ENCODE measurements around the gene GAS7.

GAS7 gene

DNA sequence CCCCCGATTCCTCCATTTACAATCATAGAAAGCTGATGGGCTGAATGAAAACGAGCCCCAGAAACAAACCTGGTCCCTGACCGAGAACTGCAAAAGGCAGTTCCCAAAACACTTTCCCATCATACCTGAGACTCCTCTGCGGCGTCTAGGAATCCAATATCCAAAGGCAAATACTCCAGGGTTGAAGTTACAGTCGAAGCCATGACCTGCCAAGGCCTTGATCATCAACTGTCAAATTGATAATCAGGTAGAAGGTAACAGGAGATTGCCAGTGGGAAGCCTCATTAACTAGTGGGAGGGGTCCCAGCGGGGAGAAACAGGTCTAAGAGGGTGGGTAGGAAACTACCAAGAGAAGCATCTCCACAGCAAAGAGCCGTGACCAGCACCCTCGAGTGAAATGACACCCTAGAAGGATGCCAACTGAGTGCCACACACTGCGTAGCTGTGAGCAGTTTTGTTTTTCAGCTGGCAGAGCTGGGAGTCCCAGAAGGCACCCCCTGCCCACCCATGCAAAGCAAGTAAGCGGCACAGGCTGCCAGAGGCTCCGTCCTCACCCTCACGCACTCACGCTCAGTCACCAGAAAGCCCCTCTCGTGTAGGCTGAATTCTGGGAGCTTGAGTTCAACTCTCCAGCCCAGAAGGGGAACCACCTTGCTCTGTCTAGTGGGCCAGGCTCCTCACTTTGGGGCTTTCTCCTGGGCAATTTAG lies 146.1 kb downstream of the GAS7 start:
- no peak for TF ChIP-seq CTCF (IDR thresholded peaks at IDR 0.05; ENCODE audit: low read depth, low read length, missing control alignments)
- no peak overlapping the region for H3K27ac ChIP-seq
- no peaks in the 10 kb centered on the region for H3K36me3 ChIP-seq (replicated peaks)
- in situ Hi-C loops (cut with HindIII; ENCODE audit: low pct_ligation_motif_present, low sequenced_read_pairs) = no loop called here
- no peak for DNase-seq
- H3K27me3 ChIP-seq (replicated peaks) = no peaks in the 10 kb centered on the region
- no peak overlapping the region for H3K4me3 ChIP-seq (ENCODE audit: low read depth, low read length)

- DNase-seq = no peak
- in situ Hi-C loops (cut with HindIII; ENCODE audit: low pct_ligation_motif_present, low sequenced_read_pairs) = no loop called here
- H3K36me3 ChIP-seq (replicated peaks) = no peaks in the 10 kb centered on the region
- no peak overlapping the region for H3K4me3 ChIP-seq (ENCODE audit: low read depth, low read length)
- no peak overlapping the region for H3K27ac ChIP-seq
- no peaks in the 10 kb centered on the region for H3K27me3 ChIP-seq (replicated peaks)
- TF ChIP-seq CTCF (IDR thresholded peaks at IDR 0.05; ENCODE audit: low read depth, low read length, missing control alignments) = no peak
Measured at GRCh38 chr17:10051112-10051511, 147.3 kb downstream of the GAS7 start.

DNA sequence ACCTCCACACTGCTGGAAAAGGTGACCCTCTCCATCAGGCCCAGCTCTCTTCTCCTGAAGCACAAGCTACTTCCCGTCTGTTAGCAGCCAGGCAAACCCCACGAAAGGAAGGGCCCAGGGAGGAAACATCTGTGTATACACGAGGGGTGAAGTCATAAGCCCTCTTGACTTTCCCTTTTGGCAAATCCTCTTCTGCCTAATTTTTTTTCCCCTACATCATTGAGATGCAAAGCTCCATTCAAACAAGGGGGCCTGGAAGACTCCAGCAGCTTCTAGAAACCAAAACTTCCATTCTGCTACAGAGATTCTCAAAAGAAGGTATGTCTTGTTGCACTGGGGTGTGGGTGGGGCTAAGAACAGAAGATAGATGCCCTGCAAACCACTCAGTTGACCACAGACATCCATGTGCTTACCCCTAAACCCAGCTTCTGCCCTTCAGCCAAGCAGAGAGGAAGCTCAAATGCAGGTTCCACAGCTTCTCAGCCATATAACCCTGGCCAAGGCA lies 147.8 kb downstream of the GAS7 start:
- no peaks in the 10 kb centered on the region for H3K36me3 ChIP-seq (replicated peaks)
- H3K4me3 ChIP-seq (ENCODE audit: low read depth, low read length) = no peak overlapping the region
- no peaks in the 10 kb centered on the region for H3K27me3 ChIP-seq (replicated peaks)
- TF ChIP-seq CTCF (IDR thresholded peaks at IDR 0.05; ENCODE audit: low read depth, low read length, missing control alignments) = no peak
- in situ Hi-C loops (cut with HindIII; ENCODE audit: low pct_ligation_motif_present, low sequenced_read_pairs) = no loop called here
- H3K27ac ChIP-seq = no peak overlapping the region
- no peak for DNase-seq

DNA sequence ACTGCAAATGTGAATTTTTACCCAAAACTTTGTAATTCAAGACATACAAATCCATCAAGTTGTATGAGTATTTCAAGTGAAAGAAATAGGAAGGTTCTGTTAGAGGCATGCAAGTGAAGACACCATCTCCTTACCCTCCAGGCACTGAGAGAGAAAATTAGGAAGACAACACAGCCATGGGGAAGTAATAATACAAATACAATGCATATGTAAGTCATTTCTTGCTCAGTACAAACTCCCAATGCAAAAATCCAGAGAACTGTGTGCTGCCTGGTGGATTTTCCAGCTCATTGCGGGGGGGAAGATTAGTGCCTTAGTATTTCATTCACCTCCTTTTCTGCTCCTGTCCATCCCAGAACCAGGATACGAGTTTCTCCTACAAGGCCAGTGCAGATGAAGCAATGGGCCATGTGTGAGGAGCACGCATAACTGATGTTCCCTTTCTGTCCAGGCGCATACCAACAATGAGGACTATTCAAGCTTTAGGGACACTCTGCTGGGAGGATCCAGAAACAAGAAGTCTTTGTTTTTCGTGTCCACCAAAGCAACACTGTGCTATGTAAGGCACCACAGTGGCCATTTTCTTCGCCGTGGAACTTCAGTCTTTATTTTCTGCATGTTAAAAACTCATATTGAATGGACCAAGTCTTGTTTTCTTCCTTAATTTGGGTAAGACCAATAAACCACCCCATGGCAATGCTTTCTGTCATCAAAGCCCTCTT lies 149.6 kb downstream of the GAS7 start:
- DNase-seq = no peak
- Histone ChIP-seq H3K27ac (no peak overlapping the region), H3K36me3 (replicated peaks) (no peaks in the 10 kb centered on the region), H3K27me3 (replicated peaks) (no peaks in the 10 kb centered on the region), H3K4me3 (ENCODE audit: low read depth, low read length) (no peak overlapping the region)
- in situ Hi-C loops (cut with HindIII; ENCODE audit: low pct_ligation_motif_present, low sequenced_read_pairs) = no loop called here
- no peak for TF ChIP-seq CTCF (IDR thresholded peaks at IDR 0.05; ENCODE audit: low read depth, low read length, missing control alignments)

DNA sequence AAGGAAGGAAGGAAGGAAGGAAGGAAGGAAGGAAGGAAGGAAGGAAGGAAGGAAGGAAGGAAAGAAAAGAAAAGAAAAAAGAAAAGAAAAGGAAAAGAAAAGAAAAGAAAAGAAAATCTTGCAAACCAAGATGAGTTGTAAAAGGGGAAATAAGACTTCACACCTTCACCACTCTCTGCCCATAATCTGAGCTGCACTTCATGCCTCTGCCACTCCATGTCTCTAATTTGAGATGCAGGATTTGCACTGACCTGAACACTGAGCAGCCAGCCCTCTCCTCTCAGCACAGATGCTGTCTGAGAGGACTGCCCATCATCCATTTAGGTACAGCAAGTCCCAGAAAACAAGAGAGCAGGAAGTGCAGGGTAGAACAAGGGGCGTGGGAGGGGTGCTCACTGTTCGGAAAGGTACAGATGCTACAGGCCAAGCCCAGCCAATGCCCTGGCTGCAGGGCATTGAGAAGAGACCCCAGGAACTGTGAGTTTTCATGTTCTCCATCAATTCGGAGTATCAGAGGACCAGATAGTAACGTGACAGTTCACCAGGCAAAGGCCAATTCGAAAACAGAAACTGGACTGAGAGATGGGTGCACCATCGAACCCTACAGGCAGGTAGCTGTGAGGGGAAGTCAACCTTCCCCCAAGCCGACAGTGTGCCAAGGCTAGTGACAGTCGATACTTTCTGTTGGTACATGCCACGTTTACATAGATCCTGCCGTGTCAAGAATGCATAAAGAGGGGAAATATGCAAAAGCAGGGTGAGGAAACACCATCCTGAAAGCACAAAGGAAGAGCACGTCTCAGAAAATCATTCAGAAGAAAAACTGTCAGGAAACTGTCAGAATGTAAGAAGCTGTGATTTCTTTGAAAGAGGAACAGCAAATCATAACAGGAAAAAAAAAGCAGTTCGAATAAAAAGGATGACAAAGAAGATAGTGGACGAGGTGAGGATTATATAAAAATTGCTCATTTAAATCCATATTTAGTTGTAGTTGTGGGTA lies 151.3 kb downstream of the GAS7 start:
- in situ Hi-C loops (cut with HindIII; ENCODE audit: low pct_ligation_motif_present, low sequenced_read_pairs) = no loop called here
- Histone ChIP-seq H3K27me3 (replicated peaks) (no peaks in the 10 kb centered on the region), H3K36me3 (replicated peaks) (no peaks in the 10 kb centered on the region), H3K4me3 (ENCODE audit: low read depth, low read length) (no peak overlapping the region), H3K27ac (no peak overlapping the region)
- no peak for DNase-seq
- TF ChIP-seq CTCF (IDR thresholded peaks at IDR 0.05; ENCODE audit: low read depth, low read length, missing control alignments) = no peak

Measured in brain microvascular endothelial cell (primary cell).